ENCODE data around the gene ULK1. TPM values are rescaled to one million over a fixed set of nuclear protein-coding genes. Genes with fewer than 3 reads are reported as not detected.
"Not testable (repeated sequence)": the region's sequence is repeated elsewhere in the genome, so short reads cannot be mapped to it uniquely, and the experiment has no call there.

Gene ULK1
- total RNA-seq, 1 donor from 2014 or later = 14.7 TPM

DNA sequence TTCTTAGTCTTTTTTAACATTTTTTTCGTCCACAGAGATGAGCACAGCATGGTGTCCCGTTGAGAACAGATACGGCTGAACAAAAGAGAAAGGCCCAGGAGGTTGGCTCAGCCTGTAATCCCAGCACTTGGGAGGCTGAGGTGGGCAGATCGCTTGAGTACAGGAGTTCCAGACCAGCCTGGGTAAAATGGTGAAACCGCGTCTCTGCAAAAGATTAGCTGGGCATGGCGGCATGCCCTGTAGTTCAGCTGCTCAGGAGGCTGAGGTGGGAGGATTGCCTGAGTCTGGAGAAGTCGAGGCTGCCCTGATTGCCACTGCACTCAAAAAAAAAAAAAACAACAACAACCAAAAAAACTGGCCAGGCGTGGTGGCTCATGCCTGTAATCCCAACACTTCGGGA, 49.5 kb downstream of the ULK1 start:
- TF ChIP-seq, protein P1, sequence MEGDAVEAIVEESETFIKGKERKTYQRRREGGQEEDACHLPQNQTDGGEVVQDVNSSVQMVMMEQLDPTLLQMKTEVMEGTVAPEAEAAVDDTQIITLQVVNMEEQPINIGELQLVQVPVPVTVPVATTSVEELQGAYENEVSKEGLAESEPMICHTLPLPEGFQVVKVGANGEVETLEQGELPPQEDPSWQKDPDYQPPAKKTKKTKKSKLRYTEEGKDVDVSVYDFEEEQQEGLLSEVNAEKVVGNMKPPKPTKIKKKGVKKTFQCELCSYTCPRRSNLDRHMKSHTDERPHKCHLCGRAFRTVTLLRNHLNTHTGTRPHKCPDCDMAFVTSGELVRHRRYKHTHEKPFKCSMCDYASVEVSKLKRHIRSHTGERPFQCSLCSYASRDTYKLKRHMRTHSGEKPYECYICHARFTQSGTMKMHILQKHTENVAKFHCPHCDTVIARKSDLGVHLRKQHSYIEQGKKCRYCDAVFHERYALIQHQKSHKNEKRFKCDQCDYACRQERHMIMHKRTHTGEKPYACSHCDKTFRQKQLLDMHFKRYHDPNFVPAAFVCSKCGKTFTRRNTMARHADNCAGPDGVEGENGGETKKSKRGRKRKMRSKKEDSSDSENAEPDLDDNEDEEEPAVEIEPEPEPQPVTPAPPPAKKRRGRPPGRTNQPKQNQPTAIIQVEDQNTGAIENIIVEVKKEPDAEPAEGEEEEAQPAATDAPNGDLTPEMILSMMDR (IDR thresholded peaks at IDR 0.05; ENCODE audit: insufficient read depth, low read length, poor library complexity, severe bottlenecking) = no peak
- no peak for DNase-seq (ENCODE audit: low read depth)
- H3K27me3 ChIP-seq (ENCODE audit: control insufficient read depth, insufficient read depth, low read length) = no peaks in the 10 kb centered on the region
- no peak overlapping the region for H3K4me3 ChIP-seq (ENCODE audit: low read depth, low read length)
- peaks cover 3% of the 10 kb centered on the region for H3K36me3 ChIP-seq (ENCODE audit: control insufficient read depth, insufficient read depth, low read length)

GRCh38 chr12:131944601-131945251, 50.3 kb downstream of the ULK1 start:
- H3K27me3 ChIP-seq (ENCODE audit: control insufficient read depth, insufficient read depth, low read length) = no peaks in the 10 kb centered on the region
- peaks cover 3% of the 10 kb centered on the region for H3K36me3 ChIP-seq (ENCODE audit: control insufficient read depth, insufficient read depth, low read length)
- H3K4me3 ChIP-seq (ENCODE audit: low read depth, low read length) = no peak overlapping the region
- no peak for DNase-seq (ENCODE audit: low read depth)
- TF ChIP-seq, protein P1 (IDR thresholded peaks at IDR 0.05; ENCODE audit: insufficient read depth, low read length, poor library complexity, severe bottlenecking) = no peak

GRCh38 chr12:131946757-131947156, 52.3 kb downstream of the ULK1 start:
- no peaks in the 10 kb centered on the region for H3K27me3 ChIP-seq (ENCODE audit: control insufficient read depth, insufficient read depth, low read length)
- TF ChIP-seq, protein P1 (IDR thresholded peaks at IDR 0.05; ENCODE audit: insufficient read depth, low read length, poor library complexity, severe bottlenecking) = no peak
- H3K36me3 ChIP-seq (ENCODE audit: control insufficient read depth, insufficient read depth, low read length) = peaks cover 2% of the 10 kb centered on the region
- no peak for DNase-seq (ENCODE audit: low read depth)
- no peak overlapping the region for H3K4me3 ChIP-seq (ENCODE audit: low read depth, low read length)

- no peak for DNase-seq (ENCODE audit: low read depth)
- Histone ChIP-seq H3K27me3 (ENCODE audit: control insufficient read depth, insufficient read depth, low read length) (no peaks in the 10 kb centered on the region), H3K36me3 (ENCODE audit: control insufficient read depth, insufficient read depth, low read length) (peaks cover 1% of the 10 kb centered on the region), H3K4me3 (ENCODE audit: low read depth, low read length) (no peak overlapping the region)
- TF ChIP-seq, protein P1 (IDR thresholded peaks at IDR 0.05; ENCODE audit: insufficient read depth, low read length, poor library complexity, severe bottlenecking) = no peak
Measured at GRCh38 chr12:131947482-131948027, 53.1 kb downstream of the ULK1 start.

DNA sequence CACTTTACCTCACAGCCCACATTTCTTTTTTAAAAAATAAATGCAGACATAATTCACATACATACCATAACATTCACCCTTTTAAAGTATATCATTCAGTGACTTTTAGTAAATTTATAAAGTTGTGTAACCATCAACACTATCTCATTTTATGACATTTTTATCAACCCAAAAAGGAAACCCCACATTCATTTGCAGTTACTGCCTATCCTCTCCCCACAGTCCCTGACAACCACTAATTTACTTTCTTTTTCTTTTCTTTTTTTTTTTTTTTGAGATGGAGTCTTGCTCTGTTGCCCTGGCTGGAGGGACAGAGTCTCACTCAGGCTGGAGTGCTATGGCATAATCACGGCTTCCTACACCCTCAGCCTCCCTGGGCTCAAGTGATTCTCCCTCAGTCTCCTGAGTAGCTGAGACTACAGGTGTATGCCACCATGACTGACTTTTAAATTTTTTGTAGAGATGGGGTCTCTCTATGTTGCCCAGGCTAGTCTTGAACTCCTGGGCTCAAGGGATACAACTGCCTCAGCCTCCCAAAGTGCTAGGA, 53.8 kb downstream of the ULK1 start:
- no peak for DNase-seq (ENCODE audit: low read depth)
- H3K4me3 ChIP-seq (ENCODE audit: low read depth, low read length) = no peak overlapping the region
- TF ChIP-seq, protein P1 (IDR thresholded peaks at IDR 0.05; ENCODE audit: insufficient read depth, low read length, poor library complexity, severe bottlenecking) = no peak

GRCh38 chr12:131948713-131949430, 54.5 kb downstream of the ULK1 start:
- peak overlapping the region; percentile 94 for H3K4me3 ChIP-seq (ENCODE audit: low read depth, low read length)
- H3K27me3 ChIP-seq (ENCODE audit: control insufficient read depth, insufficient read depth, low read length); DNase-seq (ENCODE audit: low read depth); H3K36me3 ChIP-seq (ENCODE audit: control insufficient read depth, insufficient read depth, low read length): not testable (repeated sequence)

More for the DNA sequence above, 53.8 kb downstream of the ULK1 start:
- H3K36me3 ChIP-seq (ENCODE audit: control insufficient read depth, insufficient read depth, low read length) = peaks cover 1% of the 10 kb centered on the region
- no peaks in the 10 kb centered on the region for H3K27me3 ChIP-seq (ENCODE audit: control insufficient read depth, insufficient read depth, low read length)

Measured in kidney epithelial cell (primary cell).